Upper lobe of right lung (tissue), 1 donor: ENCODE results near the gene POLR3B. TPM values are rescaled to one million over a fixed set of nuclear protein-coding genes. Genes with fewer than 3 reads are reported as not detected.
"Not testable (repeated sequence)": the region's sequence is repeated elsewhere in the genome, so short reads cannot be mapped to it uniquely, and the experiment has no call there.

Source experiments
- ATAC-seq: fragments of 200-7000 bp; cut with Tn5 transposase; one replicate; pipeline ENCODE4 v1.9.1; 2020; ENCODE audit warnings: mild to moderate bottlenecking, moderate library complexity
- DNase-seq: peaks from one replicate; pipeline ENCODE4 v3.0.0-alpha.2; 2020
- H3K27ac ChIP-seq: fragments of 200-600 bp; one replicate; pipeline ENCODE4 v1.8.0; 2022
- H3K27me3 ChIP-seq: fragments of 200-600 bp; one replicate; pipeline ENCODE4 v1.8.0; 2022; ENCODE audit warnings: mild to moderate bottlenecking
- H3K36me3 ChIP-seq: fragments of 200-600 bp; one replicate; pipeline ENCODE4 v1.8.0; 2022
- H3K4me1 ChIP-seq: fragments of 200-600 bp; one replicate; pipeline ENCODE4 v1.8.0; 2022
- H3K4me3 ChIP-seq: fragments of 200-600 bp; one replicate; pipeline ENCODE4 v1.8.0; 2022; ENCODE audit warnings: mild to moderate bottlenecking
- H3K9me3 ChIP-seq: fragments of 200-600 bp; one replicate; pipeline ENCODE4 v1.8.0; 2022
- intact Hi-C: fragments of 100-400 bp; cut with DNase I; formaldehyde crosslinking; loops from one replicate; pipeline ENCODE4 v1.11.0; 2022
- total RNA-seq: library from RNA; stranded (reverse); fragmentation: NEBNext Ultra II Directional; extraction: Animal tissue kit (Norgen Biotek cat#: 25700); gene quantifications from one replicate; pipeline ENCODE4 v1.2.1, GENCODE V29; 2021
- TF ChIP-seq, protein P1 (sequence below): fragments of 200-600 bp; IDR thresholded peaks from one replicate; pipeline ENCODE4 v1.8.0; 2022; ENCODE audit warnings: antibody characterized with exemption
- donor health status: DM: no; HTN: yes; CAD: no; lungs with severe emphysema.

The POLR3B gene
- total RNA-seq, 1 donor from 2014 or later = 11.3 TPM

GRCh38 chr12:106311139-106311538, 46.4 kb upstream of the POLR3B start:
- TF ChIP-seq, protein P1, sequence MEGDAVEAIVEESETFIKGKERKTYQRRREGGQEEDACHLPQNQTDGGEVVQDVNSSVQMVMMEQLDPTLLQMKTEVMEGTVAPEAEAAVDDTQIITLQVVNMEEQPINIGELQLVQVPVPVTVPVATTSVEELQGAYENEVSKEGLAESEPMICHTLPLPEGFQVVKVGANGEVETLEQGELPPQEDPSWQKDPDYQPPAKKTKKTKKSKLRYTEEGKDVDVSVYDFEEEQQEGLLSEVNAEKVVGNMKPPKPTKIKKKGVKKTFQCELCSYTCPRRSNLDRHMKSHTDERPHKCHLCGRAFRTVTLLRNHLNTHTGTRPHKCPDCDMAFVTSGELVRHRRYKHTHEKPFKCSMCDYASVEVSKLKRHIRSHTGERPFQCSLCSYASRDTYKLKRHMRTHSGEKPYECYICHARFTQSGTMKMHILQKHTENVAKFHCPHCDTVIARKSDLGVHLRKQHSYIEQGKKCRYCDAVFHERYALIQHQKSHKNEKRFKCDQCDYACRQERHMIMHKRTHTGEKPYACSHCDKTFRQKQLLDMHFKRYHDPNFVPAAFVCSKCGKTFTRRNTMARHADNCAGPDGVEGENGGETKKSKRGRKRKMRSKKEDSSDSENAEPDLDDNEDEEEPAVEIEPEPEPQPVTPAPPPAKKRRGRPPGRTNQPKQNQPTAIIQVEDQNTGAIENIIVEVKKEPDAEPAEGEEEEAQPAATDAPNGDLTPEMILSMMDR = no peak
- no peaks in the 10 kb centered on the region for H3K9me3 ChIP-seq
- DNase-seq (no peak), ATAC-seq (no peak)
- H3K36me3 ChIP-seq = peaks cover 34% of the 10 kb centered on the region
- H3K27me3 ChIP-seq = no peaks in the 10 kb centered on the region
- H3K4me1 ChIP-seq = peaks cover 35% of the 10 kb centered on the region
- no peak overlapping the region for H3K4me3 ChIP-seq
- intact Hi-C loops = no loop called here
- H3K27ac ChIP-seq = no peak overlapping the region

GRCh38 chr12:106313413-106313812, 44.1 kb upstream of the POLR3B start:
- H3K36me3 ChIP-seq = peaks cover 57% of the 10 kb centered on the region
- H3K27me3 ChIP-seq, H3K4me3 ChIP-seq, H3K9me3 ChIP-seq, intact Hi-C loops, ATAC-seq, DNase-seq, H3K27ac ChIP-seq: not testable (repeated sequence)
- peaks cover 26% of the 10 kb centered on the region for H3K4me1 ChIP-seq

GRCh38 chr12:106315523-106315922, 42.0 kb upstream of the POLR3B start:
- TF ChIP-seq, protein P1 = no peak
- no peaks in the 10 kb centered on the region for H3K27me3 ChIP-seq
- peaks cover 76% of the 10 kb centered on the region for H3K36me3 ChIP-seq
- H3K9me3 ChIP-seq = no peaks in the 10 kb centered on the region
- no peak overlapping the region for H3K4me3 ChIP-seq
- DNase-seq (no peak), ATAC-seq (peak; percentile 48)
- H3K27ac ChIP-seq = no peak overlapping the region
- H3K4me1 ChIP-seq = peaks cover 6% of the 10 kb centered on the region
- intact Hi-C loops = no loop called here

DNA sequence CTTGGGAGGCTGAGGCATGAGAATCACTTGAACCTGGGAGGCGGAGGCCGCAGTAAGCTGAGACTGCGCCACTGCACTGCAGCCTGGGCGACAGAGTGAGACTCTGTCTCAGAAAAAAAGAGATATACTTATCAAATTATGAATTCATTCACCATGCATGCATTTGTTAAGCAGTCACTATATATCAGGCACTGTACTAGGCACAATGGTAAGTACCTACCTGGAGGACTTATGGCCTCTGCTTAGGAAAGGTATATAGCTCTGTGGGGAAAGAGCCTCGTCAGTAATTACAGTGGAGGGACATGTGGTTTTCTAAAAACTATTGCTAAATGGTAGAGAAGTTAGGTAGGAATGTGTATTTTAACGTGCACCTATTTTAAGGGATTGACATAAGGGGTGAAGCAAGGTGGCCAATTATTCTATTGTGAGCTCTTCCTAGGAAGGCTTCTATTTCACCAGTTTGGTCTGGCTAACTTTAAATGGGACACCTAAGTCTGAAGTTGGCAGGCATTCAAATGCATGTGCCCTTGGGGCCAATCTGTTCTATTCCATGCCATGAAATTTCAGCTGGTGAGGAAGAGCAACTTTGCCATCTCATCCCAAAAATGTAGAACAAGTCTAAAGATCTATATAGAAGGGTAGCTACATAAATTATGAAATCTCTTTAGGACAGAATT, 40.0 kb upstream of the POLR3B start:
- intact Hi-C loops = no loop called here
- no peak overlapping the region for H3K4me3 ChIP-seq
- no peak for ATAC-seq
- no peaks in the 10 kb centered on the region for H3K9me3 ChIP-seq
- no peak for DNase-seq
- TF ChIP-seq, protein P1 = no peak
- H3K27me3 ChIP-seq = no peaks in the 10 kb centered on the region
- peaks cover 91% of the 10 kb centered on the region for H3K36me3 ChIP-seq
- H3K4me1 ChIP-seq = no peaks in the 10 kb centered on the region
- no peak overlapping the region for H3K27ac ChIP-seq

GRCh38 chr12:106321139-106321850, 36.3 kb upstream of the POLR3B start:
- no peak for DNase-seq
- TF ChIP-seq, protein P1 = no peak
- no peak for ATAC-seq
- no peaks in the 10 kb centered on the region for H3K4me1 ChIP-seq
- no peak overlapping the region for H3K27ac ChIP-seq
- no peaks in the 10 kb centered on the region for H3K9me3 ChIP-seq
- H3K27me3 ChIP-seq = no peaks in the 10 kb centered on the region
- H3K36me3 ChIP-seq = peaks cover 92% of the 10 kb centered on the region
- H3K4me3 ChIP-seq = no peak overlapping the region
- intact Hi-C loops = no loop called here

GRCh38 chr12:106323537-106323936, 34.0 kb upstream of the POLR3B start:
- intact Hi-C loops = no loop called here
- no peaks in the 10 kb centered on the region for H3K27me3 ChIP-seq
- no peak for ATAC-seq
- TF ChIP-seq, protein P1 = no peak
- no peaks in the 10 kb centered on the region for H3K9me3 ChIP-seq
- H3K36me3 ChIP-seq = peaks cover 92% of the 10 kb centered on the region
- DNase-seq = no peak
- no peaks in the 10 kb centered on the region for H3K4me1 ChIP-seq
- no peak overlapping the region for H3K27ac ChIP-seq
- no peak overlapping the region for H3K4me3 ChIP-seq
